GM06990 (cell line): ENCODE results near the gene PLCB2.

ENCODE experiments used
- DNase-seq: peaks from one replicate; pipeline ENCODE4 v3.0.0-alpha.2; 2011; ENCODE audit not compliant: insufficient read length; ENCODE audit errors: extremely low read depth
- H3K27me3 ChIP-seq: replicated peaks from 2 replicates; pipeline ENCODE4 v1.6.0; 2011; ENCODE audit warnings: low read length; ENCODE audit not compliant: control insufficient read depth, insufficient read depth
- H3K36me3 ChIP-seq: 2 replicates; pipeline ENCODE4 v1.5.1; 2011; ENCODE audit warnings: low read length; ENCODE audit not compliant: control insufficient read depth, insufficient read depth
- H3K4me3 ChIP-seq: replicated peaks from 2 replicates; pipeline ENCODE4 v1.5.1; 2011; ENCODE audit warnings: low read depth, mild to moderate bottlenecking, control low read depth, low read length
- CTCF ChIP-seq: IDR thresholded peaks from 2 replicates; pipeline ENCODE4 v1.5.1; 2011; ENCODE audit warnings: low read length, control low read depth, mild to moderate bottlenecking, inconsistent platforms; ENCODE audit not compliant: insufficient read depth, poor library complexity, severe bottlenecking

The PLCB2 gene

GRCh38 chr15:40334941-40335795, 27.4 kb upstream of the PLCB2 start:
- DNase-seq = no peak

DNA sequence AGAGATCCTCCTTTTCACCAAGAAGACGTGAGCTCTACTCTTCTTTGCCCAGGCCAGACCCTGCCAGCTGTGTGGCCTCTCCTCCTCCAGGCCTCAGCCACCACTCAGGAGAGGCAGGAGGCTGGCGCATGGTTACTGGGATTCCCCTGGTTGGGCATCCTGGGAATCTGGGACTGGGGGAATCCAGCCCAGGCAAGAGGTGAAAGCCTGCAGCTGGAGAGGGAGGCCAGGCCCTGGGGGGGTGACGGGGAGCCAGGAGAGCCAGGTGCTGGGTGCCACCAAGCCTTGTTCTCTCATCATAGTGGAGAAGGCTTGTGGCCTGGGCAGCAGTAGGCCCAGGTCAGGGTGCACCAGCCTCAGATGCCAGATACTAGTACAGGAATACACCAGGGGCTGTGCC, 26.8 kb upstream of the PLCB2 start:
- Histone ChIP-seq H3K27me3 (no peaks in the 10 kb centered on the region), H3K4me3 (no peak overlapping the region), H3K36me3 (no peaks in the 10 kb centered on the region)
- no peak for DNase-seq
- TF ChIP-seq CTCF = no peak

More at GRCh38 chr15:40334941-40335795, 27.4 kb upstream of the PLCB2 start:
- Histone ChIP-seq H3K36me3 (no peaks in the 10 kb centered on the region), H3K4me3 (no peak overlapping the region), H3K27me3 (no peaks in the 10 kb centered on the region)
- no peak for TF ChIP-seq CTCF

GRCh38 chr15:40333922-40334492, 26.3 kb upstream of the PLCB2 start:
- H3K36me3 ChIP-seq = no peaks in the 10 kb centered on the region
- no peak for TF ChIP-seq CTCF
- DNase-seq = no peak
- no peak overlapping the region for H3K4me3 ChIP-seq
- H3K27me3 ChIP-seq = no peaks in the 10 kb centered on the region

- no peak for DNase-seq
- H3K4me3 ChIP-seq = no peak overlapping the region
- H3K36me3 ChIP-seq = no peaks in the 10 kb centered on the region
- H3K27me3 ChIP-seq = no peaks in the 10 kb centered on the region
- no peak for TF ChIP-seq CTCF
Measured at GRCh38 chr15:40332113-40332781, 24.5 kb upstream of the PLCB2 start.

DNA sequence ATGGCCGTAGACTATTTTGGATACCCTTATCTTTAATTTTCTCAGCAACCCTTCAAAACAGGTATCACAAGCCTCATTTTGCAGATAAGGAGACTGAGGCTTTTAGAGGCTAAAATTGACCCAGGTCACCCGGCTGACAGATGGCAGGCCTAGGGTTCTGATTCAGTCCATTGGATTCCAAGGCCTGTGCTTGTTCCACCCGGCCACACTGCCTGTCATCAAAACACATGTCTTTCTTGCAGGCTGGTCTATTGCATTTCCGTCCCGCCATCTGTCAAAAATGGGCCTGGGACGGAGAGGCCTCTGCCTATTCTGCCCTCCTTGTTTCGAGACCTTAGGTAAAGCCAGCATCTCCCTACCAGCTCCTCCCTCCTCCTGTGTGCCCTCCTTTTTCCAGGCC, 23.9 kb upstream of the PLCB2 start:
- Histone ChIP-seq H3K4me3 (no peak overlapping the region), H3K36me3 (no peaks in the 10 kb centered on the region), H3K27me3 (no peaks in the 10 kb centered on the region)
- no peak for DNase-seq
- TF ChIP-seq CTCF = no peak
